Vagina (tissue), 2 donors: ENCODE measurements around the gene VTCN1. TPM values are rescaled to one million over a fixed set of nuclear protein-coding genes. Genes with fewer than 3 reads are reported as not detected.

ENCODE experiments used
- DNase-seq, 2 donors: peaks; one replicate each; pipeline ENCODE4 v3.0.0-alpha.2; 2017; ENCODE audit errors: extremely low spot score in 2 of 2
- H3K27ac ChIP-seq: fragments of 200-600 bp; sonication (generic); one replicate; pipeline ENCODE4 v1.5.1; 2019
- H3K27me3 ChIP-seq: fragments of 200-600 bp; sonication (generic); one replicate; pipeline ENCODE4 v1.5.1; 2019
- H3K36me3 ChIP-seq, 2 donors: fragments of 200-600 bp; sonication (generic); one replicate each; pipeline ENCODE4 v1.5.1; 2017 to 2019
- H3K4me1 ChIP-seq: fragments of 200-600 bp; sonication (generic); one replicate; pipeline ENCODE4 v1.5.1; 2019
- H3K4me3 ChIP-seq, 2 donors: fragments of 200-600 bp; sonication (generic); 1 replicate in 1 of 2; 2 replicates in 1 of 2; pipeline ENCODE4 v1.5.1; 2016 to 2019
- H3K9me3 ChIP-seq: fragments of 200-600 bp; sonication (generic); one replicate; pipeline ENCODE4 v1.5.1; 2019
- POLR2A ChIP-seq, 2 donors: fragments of 450-650 bp; IDR thresholded peaks; one replicate each; pipeline ENCODE4 v1.6.1; 2017; ENCODE audit warnings: antibody characterized with exemption in 2 of 2, mild to moderate bottlenecking in 2 of 2, moderate library complexity in 2 of 2
- POLR2AphosphoS5 ChIP-seq, 2 donors: sonication (generic); formaldehyde crosslinking; IDR thresholded peaks; one replicate each; pipeline ENCODE4 v1.9.0; 2017; ENCODE audit warnings: antibody characterized with exemption in 2 of 2, mild to moderate bottlenecking in 2 of 2, low read depth in 1 of 2; ENCODE audit not compliant: insufficient read depth in 1 of 2
- intact Hi-C: fragments of 100-400 bp; cut with DNase I; formaldehyde crosslinking; loops from one replicate; pipeline ENCODE4 v1.15.1; 2023
- total RNA-seq: library from RNA; depleted of rRNA; stranded (reverse); fragments of >200 nt; gene quantifications from one replicate; pipeline ENCODE4 v1.2.3, GENCODE V29; 2016
- TF ChIP-seq, protein P1 (sequence below), 3 experiments: fragments of 450-650 bp in 2 of 3; fragments of 200-600 bp in 1 of 3; sonication (generic) in 1 of 3; IDR thresholded peaks; one replicate each; pipeline ENCODE4 v1.5.1; 2017 to 2019; ENCODE audit warnings: antibody characterized with exemption in 3 of 3, mild to moderate bottlenecking in 2 of 3, moderate library complexity in 2 of 3

The VTCN1 gene
- total RNA-seq, 1 donor from 2014 or later: not detected

DNA sequence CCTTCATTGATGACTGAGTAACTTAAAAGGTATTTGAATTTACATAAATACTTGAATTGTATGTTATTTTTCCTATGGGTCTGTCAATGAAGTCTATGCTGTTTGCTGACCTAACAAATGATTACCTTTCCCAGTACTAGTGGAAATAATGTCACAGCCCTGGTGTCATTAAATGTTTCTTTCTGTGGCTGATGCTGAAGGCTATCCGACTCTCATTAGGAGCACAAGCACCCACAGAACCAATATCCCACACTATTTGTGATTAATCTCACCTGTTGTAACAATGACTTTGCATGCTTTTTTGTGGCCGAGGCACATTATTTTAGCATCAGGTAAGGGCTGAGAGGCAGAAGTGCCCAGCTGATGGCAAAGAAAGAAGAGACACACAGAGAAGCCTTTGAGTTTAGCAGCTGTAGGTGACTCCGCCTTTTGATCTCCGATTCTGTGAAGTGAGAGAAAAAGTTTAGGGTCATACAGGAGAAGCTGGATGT lies 63.3 kb downstream of the VTCN1 start:
- no peaks in the 10 kb centered on the region for H3K36me3 ChIP-seq
- no peaks in the 10 kb centered on the region for H3K27me3 ChIP-seq
- intact Hi-C loops: no loop called here
- no peaks in the 10 kb centered on the region for H3K9me3 ChIP-seq
- TF ChIP-seq POLR2A (IDR thresholded peaks at IDR 0.05) (no peak), POLR2AphosphoS5 (IDR thresholded peaks at IDR 0.05; ENCODE audit: insufficient read depth in 1 of 2, low read depth in 1 of 2) (no peak)
- TF ChIP-seq, protein P1, sequence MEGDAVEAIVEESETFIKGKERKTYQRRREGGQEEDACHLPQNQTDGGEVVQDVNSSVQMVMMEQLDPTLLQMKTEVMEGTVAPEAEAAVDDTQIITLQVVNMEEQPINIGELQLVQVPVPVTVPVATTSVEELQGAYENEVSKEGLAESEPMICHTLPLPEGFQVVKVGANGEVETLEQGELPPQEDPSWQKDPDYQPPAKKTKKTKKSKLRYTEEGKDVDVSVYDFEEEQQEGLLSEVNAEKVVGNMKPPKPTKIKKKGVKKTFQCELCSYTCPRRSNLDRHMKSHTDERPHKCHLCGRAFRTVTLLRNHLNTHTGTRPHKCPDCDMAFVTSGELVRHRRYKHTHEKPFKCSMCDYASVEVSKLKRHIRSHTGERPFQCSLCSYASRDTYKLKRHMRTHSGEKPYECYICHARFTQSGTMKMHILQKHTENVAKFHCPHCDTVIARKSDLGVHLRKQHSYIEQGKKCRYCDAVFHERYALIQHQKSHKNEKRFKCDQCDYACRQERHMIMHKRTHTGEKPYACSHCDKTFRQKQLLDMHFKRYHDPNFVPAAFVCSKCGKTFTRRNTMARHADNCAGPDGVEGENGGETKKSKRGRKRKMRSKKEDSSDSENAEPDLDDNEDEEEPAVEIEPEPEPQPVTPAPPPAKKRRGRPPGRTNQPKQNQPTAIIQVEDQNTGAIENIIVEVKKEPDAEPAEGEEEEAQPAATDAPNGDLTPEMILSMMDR (IDR thresholded peaks at IDR 0.05): no peak
- no peak overlapping the region for H3K27ac ChIP-seq
- H3K4me1 ChIP-seq: peaks cover 21% of the 10 kb centered on the region
- H3K4me3 ChIP-seq: no peak overlapping the region
- no peak for DNase-seq

DNA sequence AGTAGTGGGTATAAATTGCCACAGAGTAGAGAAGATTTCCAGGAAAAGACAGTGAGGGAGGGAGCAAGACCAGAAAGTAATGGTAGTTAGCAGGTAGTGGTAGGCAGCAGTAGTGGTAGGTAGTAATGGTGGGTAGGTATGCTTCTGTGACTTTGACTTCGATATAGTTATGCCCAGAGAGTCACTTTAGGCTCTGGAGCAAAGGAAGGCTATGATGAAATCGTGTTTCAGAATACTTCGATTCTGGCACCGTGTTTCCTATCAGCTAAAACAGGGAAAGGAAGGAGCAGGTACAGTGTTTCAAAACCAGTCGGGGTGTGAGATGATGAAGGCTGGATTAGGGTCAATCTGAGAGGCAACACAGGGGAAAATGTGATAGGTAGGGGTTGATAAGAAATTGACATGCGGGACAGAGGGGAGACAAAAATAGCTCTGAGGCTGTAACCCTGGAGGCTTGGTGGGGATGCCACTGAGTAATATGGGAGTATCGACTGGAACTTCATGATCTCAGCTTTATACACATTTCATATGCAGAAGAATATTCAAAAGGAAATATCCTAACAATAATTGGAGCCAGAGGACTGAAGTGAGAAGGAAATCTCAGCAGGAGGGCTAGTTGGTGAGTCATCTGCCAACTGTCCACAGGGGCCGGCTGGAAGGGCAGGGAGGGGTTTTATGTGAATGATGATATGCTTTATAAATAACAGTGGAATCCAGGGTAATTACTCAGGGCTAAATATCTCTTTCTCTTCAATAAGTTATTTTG lies 64.0 kb downstream of the VTCN1 start:
- no peaks in the 10 kb centered on the region for H3K27me3 ChIP-seq
- H3K9me3 ChIP-seq: no peaks in the 10 kb centered on the region
- DNase-seq: no peak
- no peaks in the 10 kb centered on the region for H3K36me3 ChIP-seq
- no peak overlapping the region for H3K4me3 ChIP-seq
- intact Hi-C loops: no loop called here
- TF ChIP-seq POLR2A (IDR thresholded peaks at IDR 0.05): no peak
- TF ChIP-seq POLR2AphosphoS5 (IDR thresholded peaks at IDR 0.05; ENCODE audit: insufficient read depth in 1 of 2, low read depth in 1 of 2): no peak
- TF ChIP-seq, protein P1 (IDR thresholded peaks at IDR 0.05): no peak
- H3K4me1 ChIP-seq: peaks cover 21% of the 10 kb centered on the region
- no peak overlapping the region for H3K27ac ChIP-seq

DNA sequence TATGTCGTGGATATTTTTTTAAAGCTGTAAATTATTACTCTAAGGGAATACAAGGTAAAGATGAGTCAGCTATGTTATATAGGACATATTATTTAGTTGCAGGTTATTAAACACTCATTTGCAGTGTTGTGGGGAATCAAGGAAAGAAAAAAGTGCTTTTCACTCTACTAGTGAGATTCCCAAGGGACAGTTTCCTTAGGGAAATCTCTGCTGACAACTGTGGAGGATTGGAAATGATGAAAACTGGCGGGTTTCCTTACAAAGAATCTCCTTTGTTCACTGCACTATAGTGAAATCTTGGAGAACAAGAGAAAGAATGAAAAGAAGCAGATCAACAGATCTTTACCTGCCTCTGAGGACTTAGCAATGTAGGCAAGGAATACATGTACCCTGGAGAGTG lies 64.7 kb downstream of the VTCN1 start:
- H3K27me3 ChIP-seq: no peaks in the 10 kb centered on the region
- intact Hi-C loops: no loop called here
- H3K9me3 ChIP-seq: no peaks in the 10 kb centered on the region
- DNase-seq: no peak
- TF ChIP-seq, protein P1 (IDR thresholded peaks at IDR 0.05): no peak
- no peak for TF ChIP-seq POLR2AphosphoS5 (IDR thresholded peaks at IDR 0.05; ENCODE audit: insufficient read depth in 1 of 2, low read depth in 1 of 2)
- no peak for TF ChIP-seq POLR2A (IDR thresholded peaks at IDR 0.05)
- no peak overlapping the region for H3K4me3 ChIP-seq
- peaks cover 21% of the 10 kb centered on the region for H3K4me1 ChIP-seq
- H3K27ac ChIP-seq: no peak overlapping the region
- no peaks in the 10 kb centered on the region for H3K36me3 ChIP-seq

DNA sequence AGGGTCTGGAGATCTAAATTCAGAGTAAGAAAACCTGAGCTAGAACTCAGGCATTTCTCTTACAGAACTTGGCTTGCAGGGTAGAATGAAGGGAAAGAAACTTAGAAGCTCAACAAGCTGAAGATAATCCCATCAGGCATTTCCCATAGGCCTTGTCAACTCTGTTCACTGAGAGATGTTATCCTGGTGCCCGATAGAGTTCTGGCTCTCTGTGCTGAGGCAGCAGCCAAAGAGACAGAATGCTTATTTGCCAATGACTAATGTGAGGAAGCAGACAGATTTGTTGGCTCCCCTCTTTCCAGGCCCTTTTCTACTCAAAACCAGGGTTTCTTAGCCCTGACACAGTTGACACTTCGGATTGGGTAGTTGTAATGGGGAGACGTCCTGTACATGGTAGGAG lies 66.9 kb downstream of the VTCN1 start:
- Histone ChIP-seq H3K9me3 (no peaks in the 10 kb centered on the region), H3K27me3 (no peaks in the 10 kb centered on the region), H3K4me3 (no peak overlapping the region), H3K36me3 (no peaks in the 10 kb centered on the region), H3K27ac (no peak overlapping the region), H3K4me1 (peaks cover 21% of the 10 kb centered on the region)
- intact Hi-C loops: no loop called here
- no peak for DNase-seq
- TF ChIP-seq, protein P1 (IDR thresholded peaks at IDR 0.05): no peak
- TF ChIP-seq POLR2AphosphoS5 (IDR thresholded peaks at IDR 0.05; ENCODE audit: insufficient read depth in 1 of 2, low read depth in 1 of 2) (no peak), POLR2A (IDR thresholded peaks at IDR 0.05) (no peak)

DNA sequence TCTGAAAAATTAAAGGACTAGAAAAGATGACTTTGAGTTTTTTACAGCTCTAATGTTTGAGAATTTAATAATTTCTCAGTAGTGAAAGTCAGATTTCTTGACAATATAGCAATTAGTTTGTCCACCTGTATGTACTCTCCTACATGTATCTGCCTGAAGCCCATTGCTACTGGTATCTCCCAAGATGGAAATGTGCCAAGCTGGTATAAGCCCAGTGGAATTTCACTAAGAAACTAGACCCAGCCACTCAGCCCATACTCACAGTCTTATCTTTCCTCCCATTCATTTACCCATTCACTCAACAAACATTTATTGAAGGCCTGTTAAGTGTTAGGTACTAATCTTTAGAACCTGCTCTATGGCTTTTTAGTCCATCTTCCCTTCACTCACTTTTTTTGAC lies 67.6 kb downstream of the VTCN1 start:
- no peak for DNase-seq
- H3K36me3 ChIP-seq: no peaks in the 10 kb centered on the region
- H3K4me1 ChIP-seq: peaks cover 16% of the 10 kb centered on the region
- no peaks in the 10 kb centered on the region for H3K27me3 ChIP-seq
- intact Hi-C loops: no loop called here
- no peak overlapping the region for H3K4me3 ChIP-seq
- H3K27ac ChIP-seq: no peak overlapping the region
- TF ChIP-seq POLR2A (IDR thresholded peaks at IDR 0.05): no peak
- TF ChIP-seq, protein P1 (IDR thresholded peaks at IDR 0.05): no peak
- TF ChIP-seq POLR2AphosphoS5 (IDR thresholded peaks at IDR 0.05; ENCODE audit: insufficient read depth in 1 of 2, low read depth in 1 of 2): no peak
- no peaks in the 10 kb centered on the region for H3K9me3 ChIP-seq
